ENCODE data around the gene IP6K3.

DNA sequence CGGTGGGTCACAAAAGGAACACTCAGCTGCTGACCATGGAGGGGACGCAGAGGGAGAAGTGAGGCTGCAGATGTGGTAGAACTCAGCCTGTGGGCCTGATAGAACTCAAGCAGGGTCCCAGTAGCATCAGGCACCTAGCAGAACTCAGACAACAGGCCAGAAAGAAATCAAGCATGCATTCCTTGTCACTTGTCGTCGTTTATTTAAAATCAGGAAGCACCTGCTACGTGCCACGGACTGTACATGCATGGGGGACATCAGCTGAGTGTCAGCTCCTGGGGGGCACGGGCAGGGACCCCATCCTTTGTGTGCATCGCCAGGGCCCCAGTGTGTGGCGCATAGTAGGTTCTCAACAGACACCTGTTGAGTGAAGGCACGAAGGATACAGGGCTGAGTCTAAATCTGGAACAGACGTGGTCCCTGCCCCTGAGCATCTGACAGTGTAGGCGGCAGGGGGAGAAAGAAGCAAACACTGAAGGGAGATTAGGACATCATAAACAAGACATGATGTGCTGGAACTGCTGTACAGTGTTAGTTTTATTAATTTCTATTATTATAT, 67.7 kb downstream of the IP6K3 start:
- TF ChIP-seq, protein P1, sequence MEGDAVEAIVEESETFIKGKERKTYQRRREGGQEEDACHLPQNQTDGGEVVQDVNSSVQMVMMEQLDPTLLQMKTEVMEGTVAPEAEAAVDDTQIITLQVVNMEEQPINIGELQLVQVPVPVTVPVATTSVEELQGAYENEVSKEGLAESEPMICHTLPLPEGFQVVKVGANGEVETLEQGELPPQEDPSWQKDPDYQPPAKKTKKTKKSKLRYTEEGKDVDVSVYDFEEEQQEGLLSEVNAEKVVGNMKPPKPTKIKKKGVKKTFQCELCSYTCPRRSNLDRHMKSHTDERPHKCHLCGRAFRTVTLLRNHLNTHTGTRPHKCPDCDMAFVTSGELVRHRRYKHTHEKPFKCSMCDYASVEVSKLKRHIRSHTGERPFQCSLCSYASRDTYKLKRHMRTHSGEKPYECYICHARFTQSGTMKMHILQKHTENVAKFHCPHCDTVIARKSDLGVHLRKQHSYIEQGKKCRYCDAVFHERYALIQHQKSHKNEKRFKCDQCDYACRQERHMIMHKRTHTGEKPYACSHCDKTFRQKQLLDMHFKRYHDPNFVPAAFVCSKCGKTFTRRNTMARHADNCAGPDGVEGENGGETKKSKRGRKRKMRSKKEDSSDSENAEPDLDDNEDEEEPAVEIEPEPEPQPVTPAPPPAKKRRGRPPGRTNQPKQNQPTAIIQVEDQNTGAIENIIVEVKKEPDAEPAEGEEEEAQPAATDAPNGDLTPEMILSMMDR (IDR thresholded peaks at IDR 0.05), result no peak
- TF ChIP-seq POLR2A (IDR thresholded peaks at IDR 0.05), result no peak
